Liver (tissue), 9 donors: Measurements from ENCODE around the gene SLC2A8. TPM values are rescaled to one million over a fixed set of nuclear protein-coding genes. Genes with fewer than 3 reads are reported as not detected.

ENCODE experiments used
- DNase-seq: peaks from one replicate; pipeline ENCODE4 v3.0.0-alpha.2; 2017; ENCODE audit warnings: low spot score
- H3K27ac ChIP-seq, 2 donors: one replicate each; pipeline ENCODE4 v1.7.0; 2013; ENCODE audit warnings: inconsistent platforms in 2 of 2, low read length in 2 of 2, control low read depth in 1 of 2, low read depth in 1 of 2, mild to moderate bottlenecking in 1 of 2
- H3K27me3 ChIP-seq, 4 donors: one replicate each; pipeline versions ENCODE4 v1.6.1 to v1.7.0; 2013; ENCODE audit warnings: low read length in 3 of 4, inconsistent platforms in 1 of 4, mild to moderate bottlenecking in 1 of 4, moderate library complexity in 1 of 4; ENCODE audit not compliant: control insufficient read depth in 4 of 4, insufficient read depth in 4 of 4
- H3K36me3 ChIP-seq, 4 donors: one replicate each; pipeline versions ENCODE4 v1.6.1 to v1.7.0; 2013; ENCODE audit warnings: low read length in 3 of 4, mild to moderate bottlenecking in 3 of 4, low read depth in 1 of 4, moderate library complexity in 1 of 4; ENCODE audit not compliant: control insufficient read depth in 4 of 4, insufficient read depth in 3 of 4
- H3K4me1 ChIP-seq, 4 donors: one replicate each; pipeline versions ENCODE4 v1.6.1 to v1.7.0; 2013; ENCODE audit warnings: low read length in 3 of 4, mild to moderate bottlenecking in 3 of 4, moderate library complexity in 1 of 4; ENCODE audit not compliant: control insufficient read depth in 4 of 4, insufficient read depth in 4 of 4
- H3K4me3 ChIP-seq, 3 donors: one replicate each; pipeline versions ENCODE4 v1.6.1 to v1.7.0; 2013; ENCODE audit warnings: low read length in 3 of 3, control low read depth in 1 of 3, low read depth in 1 of 3, mild to moderate bottlenecking in 1 of 3
- H3K9ac ChIP-seq, 2 donors: one replicate each; pipeline ENCODE4 v1.7.0; 2013; ENCODE audit warnings: low read length in 2 of 2, mild to moderate bottlenecking in 2 of 2, moderate library complexity in 2 of 2, control low read depth in 1 of 2, low read depth in 1 of 2
- H3K9me3 ChIP-seq, 4 donors: one replicate each; pipeline versions ENCODE4 v1.6.1 to v1.7.0; 2013; ENCODE audit warnings: low read length in 3 of 4; ENCODE audit not compliant: control insufficient read depth in 4 of 4
- ATF3 ChIP-seq: IDR thresholded peaks from 2 replicates; pipeline ENCODE4 v1.6.1; 2016; ENCODE audit warnings: antibody characterized with exemption
- CTCF ChIP-seq: fragments of 150-350 bp; IDR thresholded peaks from 2 replicates; pipeline ENCODE4 v1.5.1; 2017; ENCODE audit warnings: improper control_type of control experiment, low read depth, low read length; ENCODE audit not compliant: missing input control
- EGR1 ChIP-seq, 2 donors: IDR thresholded peaks; 2 replicates each; pipeline ENCODE4 v1.6.1; 2016 to 2018; ENCODE audit warnings: antibody characterized with exemption in 2 of 2, low read depth in 2 of 2
- FOXA1 ChIP-seq: IDR thresholded peaks from 2 replicates; pipeline ENCODE4 v1.6.1; 2016; ENCODE audit warnings: antibody characterized with exemption
- FOXA2 ChIP-seq: IDR thresholded peaks from 2 replicates; pipeline ENCODE4 v1.6.1; 2016; ENCODE audit warnings: antibody characterized with exemption
- GABPA ChIP-seq, 2 donors: IDR thresholded peaks in 1 of 2; conservative IDR thresholded peaks in 1 of 2; 2 replicates each; pipeline ENCODE4 v1.6.1; 2016; ENCODE audit warnings: antibody characterized with exemption in 2 of 2, mild to moderate bottlenecking in 1 of 2, moderate library complexity in 1 of 2
- HNF4A ChIP-seq, 2 donors: conservative IDR thresholded peaks; 2 replicates each; pipeline ENCODE4 v1.6.1; 2016; ENCODE audit warnings: antibody characterized with exemption in 2 of 2, mild to moderate bottlenecking in 2 of 2
- HNF4G ChIP-seq: IDR thresholded peaks from 2 replicates; pipeline ENCODE4 v1.6.1; 2016; ENCODE audit warnings: antibody characterized with exemption
- JUND ChIP-seq, 2 donors: IDR thresholded peaks; 2 replicates each; pipeline ENCODE4 v1.6.1; 2016; ENCODE audit warnings: antibody characterized with exemption in 2 of 2
- MAX ChIP-seq: IDR thresholded peaks from 2 replicates; pipeline ENCODE4 v1.6.1; 2016; ENCODE audit warnings: antibody characterized with exemption
- NR2F2 ChIP-seq: IDR thresholded peaks from 2 replicates; pipeline ENCODE4 v1.6.1; 2016; ENCODE audit warnings: antibody characterized with exemption
- RAD21 ChIP-seq, 2 donors: IDR thresholded peaks; 2 replicates each; pipeline ENCODE4 v1.6.1; 2016; ENCODE audit warnings: antibody characterized with exemption in 2 of 2, mild to moderate bottlenecking in 2 of 2
- REST ChIP-seq: IDR thresholded peaks from 2 replicates; pipeline ENCODE4 v1.6.1; 2016; ENCODE audit warnings: antibody characterized with exemption, mild to moderate bottlenecking
- RXRA ChIP-seq, 2 donors: IDR thresholded peaks; 2 replicates each; pipeline ENCODE4 v1.6.1; 2017 to 2018; ENCODE audit warnings: antibody characterized with exemption in 2 of 2, mild to moderate bottlenecking in 1 of 2
- SP1 ChIP-seq: IDR thresholded peaks from 2 replicates; pipeline ENCODE4 v1.6.1; 2018; ENCODE audit warnings: antibody characterized with exemption, mild to moderate bottlenecking
- TAF1 ChIP-seq: conservative IDR thresholded peaks from 2 replicates; pipeline ENCODE4 v1.6.1; 2016; ENCODE audit warnings: antibody characterized with exemption, mild to moderate bottlenecking
- ZBTB33 ChIP-seq: IDR thresholded peaks from 2 replicates; pipeline ENCODE4 v1.6.1; 2016; ENCODE audit warnings: antibody characterized with exemption
- WGBS: extraction: QIAGEN DNeasy Blood & Tissue Kit; methylation state at CpG from one replicate; pipeline ENCODE4 v1.1.7; 2013; 5-methylcytosine and 5-hydroxymethylcytosine counted together
- polyA plus RNA-seq, 2 donors: library from polyadenylated mRNA; stranded (reverse) in 1 of 2; unstranded in 1 of 2; fragments of 200-250 nt in 1 of 2; fragments of >200 nt in 1 of 2; fragmentation: Nextera tagmentation in 1 of 2; extraction: Ambion mirVana in 1 of 2; gene quantifications; one replicate each; pipeline versions ENCODE4 v1.2.1 to v1.2.3, GENCODE V29; 2013 to 2015
- total RNA-seq, 2 donors: library from RNA; depleted of rRNA; stranded (reverse); fragments of >200 nt; gene quantifications; one replicate each; pipeline ENCODE4 v1.2.3, GENCODE V29; 2014
- donor health status: healthy.
- donor health status: healthy.
- donor health status: healthy.
- donor health status: healthy.
- donor health status: healthy.

SLC2A8 gene
- total and polyA plus RNA-seq, 4 donors = 10.9 to 24.5 (median 19.9) TPM

- no peak overlapping the region for H3K27ac ChIP-seq
- WGBS = 65% methylated on average over 10 of the region's 10 CpGs
These were observed 25.3 kb downstream of the SLC2A8 start for GRCh38 chr9:127422133-127422782.

GRCh38 chr9:127422787-127423186 is 25.8 kb downstream of the SLC2A8 start:
- Histone ChIP-seq H3K4me1 (peaks cover 5 to 42% (median 36%) of the 10 kb centered on the region in 4 donors), H3K27ac (no peak overlapping the region), H3K36me3 (no peaks in the 10 kb centered on the region), H3K27me3 (no peaks in the 10 kb centered on the region), H3K9ac (peak overlapping the region in 1 of 2 donors; percentile 88), H3K4me3 (peak overlapping the region; percentile 89 to 95 (median 92)), H3K9me3 (no peaks in the 10 kb centered on the region)
- no peak for TF ChIP-seq HNF4A (conservative IDR thresholded peaks at IDR 0.05)
- WGBS = 66% methylated on average over 6 of the region's 6 CpGs
- DNase-seq = no peak

More at GRCh38 chr9:127422133-127422782, 25.3 kb downstream of the SLC2A8 start:
- H3K9ac ChIP-seq = no peak overlapping the region
- H3K4me3 ChIP-seq = no peak overlapping the region
- TF ChIP-seq ZBTB33 (no peak), SP1 (no peak), RXRA (IDR thresholded peaks at IDR 0.05) (peak in 1 of 2 donors; percentile 28), CTCF (no peak)
- H3K9me3 ChIP-seq = no peaks in the 10 kb centered on the region
- no peak for DNase-seq
- no peaks in the 10 kb centered on the region for H3K36me3 ChIP-seq
- peaks cover 5 to 42% (median 36%) of the 10 kb centered on the region in 4 donors for H3K4me1 ChIP-seq
- no peaks in the 10 kb centered on the region for H3K27me3 ChIP-seq

GRCh38 chr9:127423476-127423933 is 26.5 kb downstream of the SLC2A8 start:
- Histone ChIP-seq H3K27ac (peak overlapping the region; percentile 74 to 88), H3K4me1 (peaks cover 5 to 42% (median 36%) of the 10 kb centered on the region in 4 donors), H3K4me3 (peak overlapping the region; percentile 89 to 95 (median 92)), H3K9ac (peak overlapping the region; percentile 88 to 98), H3K9me3 (no peaks in the 10 kb centered on the region), H3K36me3 (peaks cover 0 to 1% (median under 1%) of the 10 kb centered on the region in 4 donors), H3K27me3 (no peaks in the 10 kb centered on the region)
- no peak for TF ChIP-seq RAD21 (IDR thresholded peaks at IDR 0.05)
- TF ChIP-seq MAX = no peak
- TF ChIP-seq REST = no peak
- TF ChIP-seq JUND (IDR thresholded peaks at IDR 0.05) = no peak
- no peak for TF ChIP-seq SP1
- no peak for TF ChIP-seq RXRA (IDR thresholded peaks at IDR 0.05)
- TF ChIP-seq EGR1 (IDR thresholded peaks at IDR 0.05; ENCODE audit: low read depth in 2 of 2) = no peak
- no peak for TF ChIP-seq FOXA1
- TF ChIP-seq TAF1 = no peak
- TF ChIP-seq GABPA (IDR thresholded peaks at IDR 0.05 in 1 of 2, conservative IDR thresholded peaks at IDR 0.05 in 1 of 2) = no peak
- TF ChIP-seq CTCF = no peak
- TF ChIP-seq HNF4A (conservative IDR thresholded peaks at IDR 0.05) = no peak
- TF ChIP-seq FOXA2 = no peak
- TF ChIP-seq HNF4G = no peak
- TF ChIP-seq ATF3 = no peak
- TF ChIP-seq NR2F2 = no peak
- DNase-seq = no peak
- WGBS = 2% methylated on average over 9 of the region's 9 CpGs
